ENCODE measurements around the gene ADAM12.
"Not testable (repeated sequence)": the region's sequence is repeated elsewhere in the genome, so short reads cannot be mapped to it uniquely, and the experiment has no call there.

DNA sequence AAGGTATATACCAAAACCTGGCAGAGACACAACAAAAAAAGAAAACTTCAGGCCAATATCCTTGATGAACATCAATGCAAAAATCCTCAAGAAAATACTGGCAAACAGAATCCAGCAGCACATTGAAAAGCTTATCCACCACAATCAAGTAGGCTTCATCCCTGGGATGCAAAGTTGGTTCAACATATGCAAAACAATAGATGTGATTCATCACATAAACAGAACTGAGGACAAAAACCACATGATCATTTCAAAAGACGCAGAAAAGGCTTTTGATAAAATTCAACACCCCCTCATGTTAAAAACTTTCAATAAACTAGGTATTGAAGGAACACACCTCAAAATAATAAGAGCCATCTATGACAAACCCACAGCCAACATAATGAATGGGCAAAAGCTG lies 141.9 kb downstream of the ADAM12 start:
- TF ChIP-seq, protein P1, sequence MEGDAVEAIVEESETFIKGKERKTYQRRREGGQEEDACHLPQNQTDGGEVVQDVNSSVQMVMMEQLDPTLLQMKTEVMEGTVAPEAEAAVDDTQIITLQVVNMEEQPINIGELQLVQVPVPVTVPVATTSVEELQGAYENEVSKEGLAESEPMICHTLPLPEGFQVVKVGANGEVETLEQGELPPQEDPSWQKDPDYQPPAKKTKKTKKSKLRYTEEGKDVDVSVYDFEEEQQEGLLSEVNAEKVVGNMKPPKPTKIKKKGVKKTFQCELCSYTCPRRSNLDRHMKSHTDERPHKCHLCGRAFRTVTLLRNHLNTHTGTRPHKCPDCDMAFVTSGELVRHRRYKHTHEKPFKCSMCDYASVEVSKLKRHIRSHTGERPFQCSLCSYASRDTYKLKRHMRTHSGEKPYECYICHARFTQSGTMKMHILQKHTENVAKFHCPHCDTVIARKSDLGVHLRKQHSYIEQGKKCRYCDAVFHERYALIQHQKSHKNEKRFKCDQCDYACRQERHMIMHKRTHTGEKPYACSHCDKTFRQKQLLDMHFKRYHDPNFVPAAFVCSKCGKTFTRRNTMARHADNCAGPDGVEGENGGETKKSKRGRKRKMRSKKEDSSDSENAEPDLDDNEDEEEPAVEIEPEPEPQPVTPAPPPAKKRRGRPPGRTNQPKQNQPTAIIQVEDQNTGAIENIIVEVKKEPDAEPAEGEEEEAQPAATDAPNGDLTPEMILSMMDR (IDR thresholded peaks at IDR 0.05 in 8 of 11, conservative IDR thresholded peaks at IDR 0.05 in 3 of 11), result not testable (repeated sequence)
- TF ChIP-seq POLR2A (IDR thresholded peaks at IDR 0.05), result not testable (repeated sequence)

Data from spleen (tissue), 7 donors.